ENCODE data around the gene C10orf62. TPM values are rescaled to one million over a fixed set of nuclear protein-coding genes. Genes with fewer than 3 reads are reported as not detected.
A peak's percentile ranks its signal among the peaks of the same experiment; 100 is the strongest.

The C10orf62 gene, protein sequence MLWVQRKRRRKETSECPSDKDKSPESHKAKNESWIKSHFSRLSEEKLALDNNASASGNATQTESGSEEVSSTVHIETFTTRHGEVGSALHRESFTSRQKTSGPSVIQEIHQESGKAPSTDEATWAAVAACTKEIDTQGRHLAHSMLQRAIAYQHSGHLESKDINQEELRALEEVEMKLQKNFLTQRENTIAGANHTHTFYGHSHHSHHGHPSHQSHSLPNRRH
- under 1 TPM in 1 of 4 donors, not detected in 3; 0.46 TPM for total RNA-seq

DNA sequence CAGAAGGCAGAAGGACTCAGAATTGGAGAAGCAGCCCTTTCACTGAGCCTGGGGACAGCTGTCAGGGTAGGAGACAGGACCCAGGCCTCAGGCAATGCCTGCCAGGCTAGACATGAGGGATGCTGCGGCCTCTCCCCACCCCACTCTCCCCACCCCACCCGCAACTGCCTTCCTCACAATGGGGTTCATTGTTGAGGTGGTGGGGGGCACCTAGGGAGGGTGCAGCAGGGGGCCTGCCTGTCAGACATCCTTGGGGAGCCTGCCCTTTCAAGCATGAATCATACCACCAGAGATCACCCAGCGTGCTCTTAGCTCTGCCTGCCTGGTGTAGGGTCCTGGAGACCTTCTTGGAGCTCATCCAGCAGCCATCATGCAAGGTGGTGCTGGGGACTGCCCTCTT lies at the start of gene C10orf62:
Gene C10orf62, plus strand, starts transcription at position 243 of the 400 bp plus-strand sequence. CDS start 177 bp downstream, outside the sequence.
- H3K4me1 ChIP-seq: peaks cover 6 to 20% (median 15%) of the 10 kb centered on the region in 4 donors

DNA sequence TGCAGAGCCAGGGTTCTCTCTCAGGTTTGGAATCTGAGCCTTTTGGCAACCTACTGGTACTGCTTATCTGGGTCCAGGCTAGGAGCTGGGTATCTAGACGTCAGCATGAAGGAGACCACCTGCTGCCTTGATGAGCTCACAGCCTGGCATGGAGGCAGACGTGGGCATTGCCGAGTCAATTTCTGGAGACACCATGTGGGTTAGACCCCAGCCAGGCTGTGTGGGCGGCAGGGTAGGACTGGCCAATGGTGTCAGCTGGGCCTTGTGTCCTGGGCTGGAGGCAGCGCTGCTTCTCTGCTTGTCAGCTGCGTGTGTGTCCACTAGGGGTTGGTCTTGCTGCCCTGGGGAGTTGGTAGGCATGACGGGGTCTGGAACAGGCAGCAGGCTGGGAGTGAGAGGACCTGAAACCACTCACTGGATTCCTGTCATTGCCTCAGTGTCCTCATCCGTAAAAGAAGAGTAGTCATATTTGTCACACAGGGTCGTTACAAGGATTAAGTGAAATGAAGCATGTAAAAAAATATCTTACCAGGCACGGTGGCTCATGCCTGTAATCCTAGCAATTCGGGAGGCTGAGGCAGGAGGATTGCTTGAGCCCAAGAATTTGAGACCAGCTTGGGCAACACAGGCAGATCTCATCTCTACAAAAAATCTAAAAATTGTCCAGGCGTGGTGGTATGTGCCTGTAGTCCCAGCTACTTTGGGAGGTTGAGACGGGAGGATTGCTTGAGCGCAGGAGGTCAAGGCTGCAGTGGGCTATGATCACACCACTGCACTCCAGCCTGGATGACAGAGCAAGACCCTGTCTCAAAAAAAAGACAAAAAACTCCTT lies 48.6 kb upstream of the C10orf62 start:
- Histone ChIP-seq H3K36me3 (no peaks in the 10 kb centered on the region), H3K4me3 (no peak overlapping the region), H3K27ac (replicated peaks in 1 of 4) (peak overlapping the region; percentile 18 to 87 (median 84)), H3K9me3 (no peaks in the 10 kb centered on the region), H3K4me1 (peaks cover 42 to 58% (median 46%) of the 10 kb centered on the region in 4 donors), H3K27me3 (no peaks in the 10 kb centered on the region)
- TF ChIP-seq POLR2A (IDR thresholded peaks at IDR 0.05; ENCODE audit: low read depth): no peak
- TF ChIP-seq POLR2AphosphoS5 (IDR thresholded peaks at IDR 0.05): no peak
- no peak for TF ChIP-seq EP300 (IDR thresholded peaks at IDR 0.05)
- TF ChIP-seq, protein P1, sequence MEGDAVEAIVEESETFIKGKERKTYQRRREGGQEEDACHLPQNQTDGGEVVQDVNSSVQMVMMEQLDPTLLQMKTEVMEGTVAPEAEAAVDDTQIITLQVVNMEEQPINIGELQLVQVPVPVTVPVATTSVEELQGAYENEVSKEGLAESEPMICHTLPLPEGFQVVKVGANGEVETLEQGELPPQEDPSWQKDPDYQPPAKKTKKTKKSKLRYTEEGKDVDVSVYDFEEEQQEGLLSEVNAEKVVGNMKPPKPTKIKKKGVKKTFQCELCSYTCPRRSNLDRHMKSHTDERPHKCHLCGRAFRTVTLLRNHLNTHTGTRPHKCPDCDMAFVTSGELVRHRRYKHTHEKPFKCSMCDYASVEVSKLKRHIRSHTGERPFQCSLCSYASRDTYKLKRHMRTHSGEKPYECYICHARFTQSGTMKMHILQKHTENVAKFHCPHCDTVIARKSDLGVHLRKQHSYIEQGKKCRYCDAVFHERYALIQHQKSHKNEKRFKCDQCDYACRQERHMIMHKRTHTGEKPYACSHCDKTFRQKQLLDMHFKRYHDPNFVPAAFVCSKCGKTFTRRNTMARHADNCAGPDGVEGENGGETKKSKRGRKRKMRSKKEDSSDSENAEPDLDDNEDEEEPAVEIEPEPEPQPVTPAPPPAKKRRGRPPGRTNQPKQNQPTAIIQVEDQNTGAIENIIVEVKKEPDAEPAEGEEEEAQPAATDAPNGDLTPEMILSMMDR (IDR thresholded peaks at IDR 0.05): no peak
- 89% methylated on average over 14 of the region's 14 CpGs for WGBS
- intact Hi-C loops (cut with DNase I): no loop called here
- DNase-seq (ENCODE audit: extremely low spot score): no peak

More for the DNA sequence above, at the start of gene C10orf62:
- Histone ChIP-seq H3K27me3 (no peaks in the 10 kb centered on the region), H3K4me3 (no peak within 1 kb of the TSS), H3K27ac (replicated peaks in 1 of 4) (no peak within 1 kb of the TSS), H3K36me3 (no peaks in the 10 kb centered on the region), H3K9me3 (no peaks in the 10 kb centered on the region)
- intact Hi-C loops (cut with DNase I): no loop called here
- DNase-seq (ENCODE audit: extremely low spot score): no peak
- TF ChIP-seq EP300 (IDR thresholded peaks at IDR 0.05): no peak
- TF ChIP-seq POLR2A (IDR thresholded peaks at IDR 0.05; ENCODE audit: low read depth): no peak
- TF ChIP-seq, protein P1 (IDR thresholded peaks at IDR 0.05): no peak
- TF ChIP-seq POLR2AphosphoS5 (IDR thresholded peaks at IDR 0.05): no peak
- WGBS: no CpG with 5 or more reads among the region's 3 CpGs

DNA sequence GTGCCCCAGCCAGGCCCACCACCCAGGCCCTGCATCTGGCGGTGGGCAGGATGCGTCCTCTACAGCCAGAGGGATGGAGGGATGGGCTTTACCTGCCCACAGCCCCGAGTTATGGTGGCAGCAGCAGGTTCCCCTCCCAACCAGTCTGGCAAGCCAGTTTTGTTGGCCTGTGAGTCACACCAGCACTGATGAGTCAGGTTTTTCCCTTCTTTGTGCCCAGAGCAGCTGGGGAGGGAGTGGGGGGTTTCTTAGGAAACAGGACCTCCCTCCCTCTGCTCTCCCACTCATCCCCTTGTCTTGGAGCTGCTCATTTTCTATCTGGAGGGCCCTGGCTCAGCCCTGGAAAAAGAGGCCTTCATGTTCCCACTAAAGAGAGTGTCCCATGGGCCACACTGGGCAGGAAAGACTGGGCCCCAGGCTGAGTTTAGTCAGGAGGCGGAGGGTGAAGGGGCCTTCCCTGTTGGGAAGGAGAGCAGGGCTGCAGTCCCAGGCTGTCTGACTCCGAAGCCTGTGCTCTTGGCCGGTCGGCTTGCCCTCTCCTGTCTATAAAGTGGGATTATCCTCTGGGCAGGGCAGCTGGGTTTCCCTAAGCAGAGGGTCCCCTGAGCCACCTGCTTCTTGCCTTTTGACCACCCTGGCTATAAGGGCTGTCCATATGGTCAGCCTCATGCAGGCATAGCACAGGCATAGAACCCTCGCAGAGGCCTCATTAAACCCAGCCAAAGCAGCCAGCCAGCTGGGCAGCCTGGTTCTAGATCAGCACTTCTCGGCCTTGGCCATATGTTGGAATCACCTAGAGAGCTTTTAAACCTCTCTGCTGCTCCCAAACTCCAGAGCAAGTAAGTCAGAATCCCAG lies 47.1 kb upstream of the C10orf62 start:
- DNase-seq (ENCODE audit: extremely low spot score): no peak
- intact Hi-C loops (cut with DNase I): no loop called here
- TF ChIP-seq POLR2AphosphoS5 (IDR thresholded peaks at IDR 0.05) (peak; percentile 70 to 72), POLR2A (IDR thresholded peaks at IDR 0.05; ENCODE audit: low read depth) (no peak)

DNA sequence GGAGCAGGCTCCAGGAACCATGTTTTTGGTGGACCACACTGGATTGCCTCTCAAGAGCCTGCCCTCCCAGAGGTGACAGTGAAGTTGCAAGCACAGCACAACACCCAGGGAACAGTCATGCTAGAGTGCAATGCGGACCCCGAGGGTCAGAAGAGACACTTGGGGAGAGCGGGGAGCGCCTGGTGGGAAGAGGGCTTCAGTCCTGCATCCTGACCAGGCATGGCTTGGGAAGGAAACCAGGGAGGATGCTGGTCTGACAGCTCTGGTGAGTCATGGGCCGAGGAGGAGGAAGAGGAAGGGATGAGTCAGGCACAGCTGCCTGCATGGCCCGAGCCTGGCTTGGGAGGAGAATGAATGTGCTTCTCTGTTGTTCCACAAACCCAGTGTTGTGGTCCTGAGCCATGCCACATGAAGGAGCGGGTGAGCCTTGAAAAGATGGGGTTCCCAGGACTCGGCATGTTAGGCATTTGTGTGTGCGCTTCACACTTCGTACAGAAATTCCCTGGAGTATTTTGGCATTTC lies 46.4 kb upstream of the C10orf62 start:
- TF ChIP-seq POLR2A (IDR thresholded peaks at IDR 0.05; ENCODE audit: low read depth): no peak
- peak; percentile 75 to 89 for TF ChIP-seq POLR2AphosphoS5 (IDR thresholded peaks at IDR 0.05)
- TF ChIP-seq, protein P1 (IDR thresholded peaks at IDR 0.05): no peak
- intact Hi-C loops (cut with DNase I): no loop called here
- Histone ChIP-seq H3K36me3 (no peaks in the 10 kb centered on the region), H3K27ac (replicated peaks in 1 of 4) (peak overlapping the region; percentile 82 to 87 (median 84)), H3K27me3 (no peaks in the 10 kb centered on the region), H3K4me3 (no peak overlapping the region), H3K9me3 (no peaks in the 10 kb centered on the region), H3K4me1 (peaks cover 51 to 68% (median 56%) of the 10 kb centered on the region in 4 donors)
- WGBS: 41% methylated on average over 10 of the region's 10 CpGs
- no peak for DNase-seq (ENCODE audit: extremely low spot score)

More for the DNA sequence above, 47.1 kb upstream of the C10orf62 start:
- Histone ChIP-seq H3K9me3 (no peaks in the 10 kb centered on the region), H3K27me3 (no peaks in the 10 kb centered on the region), H3K4me1 (peaks cover 46 to 65% (median 51%) of the 10 kb centered on the region in 4 donors), H3K4me3 (no peak overlapping the region), H3K27ac (replicated peaks in 1 of 4) (peak overlapping the region; percentile 82 to 87 (median 84)), H3K36me3 (no peaks in the 10 kb centered on the region)
- 44% methylated on average over 8 of the region's 9 CpGs for WGBS
